HepG2 (cell line): ENCODE data around the gene CDC42EP1. TPM values are rescaled to one million over a fixed set of nuclear protein-coding genes. Genes with fewer than 3 reads are reported as not detected.

ENCODE experiments used
- AGO2 ChIP-seq: fragments of 200-400 bp; formaldehyde crosslinking; optimal IDR thresholded peaks from 2 replicates; pipeline ENCODE3; 2017; ENCODE audit warnings: mild to moderate bottlenecking, low read depth, low read length, moderate library complexity
- GPN1 ChIP-seq: sonication (generic); formaldehyde crosslinking; IDR thresholded peaks from 2 replicates; pipeline ENCODE4 v1.5.1; 2020; ENCODE audit warnings: missing genetic modification reagents, borderline replicate concordance
- HBP1 ChIP-seq: IDR thresholded peaks from 2 replicates; pipeline ENCODE4 v1.6.1; 2016; ENCODE audit warnings: low read depth, control low read depth
- HNRNPH1 ChIP-seq: fragments of 200-400 bp; formaldehyde crosslinking; optimal IDR thresholded peaks from 2 replicates; pipeline ENCODE3; 2017; ENCODE audit warnings: mild to moderate bottlenecking, low read depth, low read length
- MZF1 ChIP-seq: sonication (generic); formaldehyde crosslinking; IDR thresholded peaks from 2 replicates; pipeline ENCODE4 v1.8.1; 2023; ENCODE audit warnings: mild to moderate bottlenecking, missing genetic modification reagents, borderline replicate concordance
- RXRA ChIP-seq: sonication (generic); formaldehyde crosslinking; IDR thresholded peaks from 2 replicates; pipeline ENCODE4 v1.5.1; 2020; ENCODE audit warnings: missing genetic modification reagents
- TEAD2 ChIP-seq: sonication (generic); formaldehyde crosslinking; IDR thresholded peaks from 2 replicates; pipeline ENCODE4 v1.9.0; 2021; ENCODE audit warnings: missing genetic modification reagents
- TRIM24 ChIP-seq: sonication (generic); formaldehyde crosslinking; IDR thresholded peaks from 2 replicates; pipeline ENCODE4 v1.8.0; 2022; ENCODE audit warnings: mild to moderate bottlenecking, missing genetic modification reagents
- ZKSCAN8 ChIP-seq: IDR thresholded peaks from 2 replicates; pipeline ENCODE4 v1.6.1; 2016; ENCODE audit warnings: borderline replicate concordance, missing genetic modification reagents, missing compliant biosample characterization
- ZNF205 ChIP-seq: IDR thresholded peaks from 2 replicates; pipeline ENCODE4 v1.6.1; 2018; ENCODE audit warnings: missing biosample characterization, missing genetic modification reagents
- ZNF414 ChIP-seq: sonication (generic); formaldehyde crosslinking; IDR thresholded peaks from 2 replicates; pipeline ENCODE4 v1.5.0; 2020; ENCODE audit warnings: missing genetic modification reagents
- ZNF564 ChIP-seq: sonication (generic); formaldehyde crosslinking; IDR thresholded peaks from 2 replicates; pipeline ENCODE4 v1.8.1; 2023; ENCODE audit warnings: mild to moderate bottlenecking, missing genetic modification reagents
- ZNF724P ChIP-seq: sonication (generic); formaldehyde crosslinking; IDR thresholded peaks from 2 replicates; pipeline ENCODE4 v1.8.0; 2022; ENCODE audit warnings: missing genetic modification reagents, borderline replicate concordance
- ZNF800 ChIP-seq: sonication (generic); formaldehyde crosslinking; IDR thresholded peaks from 2 replicates; pipeline ENCODE4 v1.4.0; 2020; ENCODE audit warnings: missing genetic modification reagents
- polyA plus RNA-seq, 8 experiments: library from polyadenylated mRNA; depleted of rRNA in 3 of 8; stranded (reverse) in 7 of 8; unstranded in 1 of 8; fragments of >200 nt; fragmentation: Illumina TruSeq in 4 of 8; extraction: Trizol in 4 of 8; gene quantifications; 2 replicates each; pipeline versions ENCODE4 v1.2.1 to v1.2.3, GENCODE V29; 2011 to 2016; ENCODE audit warnings: low read depth in 4 of 8, missing spikeins in 1 of 8, mixed read lengths in 1 of 8; ENCODE audit not compliant: insufficient read depth in 1 of 8
- total RNA-seq, 5 experiments: library from RNA; depleted of rRNA; stranded (reverse); fragments of >200 nt; fragmentation: Illumina TruSeq; extraction: Trizol; gene quantifications; 2 replicates each; pipeline ENCODE4 v1.2.3, GENCODE V29; 2016; ENCODE audit warnings: low read depth in 1 of 5
- TF ChIP-seq, protein P1 (sequence below): sonication (generic); formaldehyde crosslinking; IDR thresholded peaks from 2 replicates; pipeline ENCODE4; 2020; ENCODE audit warnings: missing genetic modification reagents, mild to moderate bottlenecking, borderline replicate concordance
- TF ChIP-seq, protein P2 (sequence below): sonication (generic); formaldehyde crosslinking; IDR thresholded peaks from 2 replicates; pipeline ENCODE4 v1.4.0; 2020; ENCODE audit warnings: mild to moderate bottlenecking, missing genetic modification reagents, borderline replicate concordance
- TF ChIP-seq, protein P3 (sequence below): sonication (generic); formaldehyde crosslinking; IDR thresholded peaks from 2 replicates; pipeline ENCODE4 v1.4.0; 2020; ENCODE audit warnings: missing genetic modification reagents

The CDC42EP1 gene
- total and polyA plus RNA-seq, 2 of the 13 experiments (the other 11 are each of a cell fraction or from before 2014, with no cell fraction given): 17.1 to 29.5 TPM

GRCh38 chr22:37561212-37562048 is 1.1 kb downstream of the CDC42EP1 start (continued):
- TF ChIP-seq, protein P1, sequence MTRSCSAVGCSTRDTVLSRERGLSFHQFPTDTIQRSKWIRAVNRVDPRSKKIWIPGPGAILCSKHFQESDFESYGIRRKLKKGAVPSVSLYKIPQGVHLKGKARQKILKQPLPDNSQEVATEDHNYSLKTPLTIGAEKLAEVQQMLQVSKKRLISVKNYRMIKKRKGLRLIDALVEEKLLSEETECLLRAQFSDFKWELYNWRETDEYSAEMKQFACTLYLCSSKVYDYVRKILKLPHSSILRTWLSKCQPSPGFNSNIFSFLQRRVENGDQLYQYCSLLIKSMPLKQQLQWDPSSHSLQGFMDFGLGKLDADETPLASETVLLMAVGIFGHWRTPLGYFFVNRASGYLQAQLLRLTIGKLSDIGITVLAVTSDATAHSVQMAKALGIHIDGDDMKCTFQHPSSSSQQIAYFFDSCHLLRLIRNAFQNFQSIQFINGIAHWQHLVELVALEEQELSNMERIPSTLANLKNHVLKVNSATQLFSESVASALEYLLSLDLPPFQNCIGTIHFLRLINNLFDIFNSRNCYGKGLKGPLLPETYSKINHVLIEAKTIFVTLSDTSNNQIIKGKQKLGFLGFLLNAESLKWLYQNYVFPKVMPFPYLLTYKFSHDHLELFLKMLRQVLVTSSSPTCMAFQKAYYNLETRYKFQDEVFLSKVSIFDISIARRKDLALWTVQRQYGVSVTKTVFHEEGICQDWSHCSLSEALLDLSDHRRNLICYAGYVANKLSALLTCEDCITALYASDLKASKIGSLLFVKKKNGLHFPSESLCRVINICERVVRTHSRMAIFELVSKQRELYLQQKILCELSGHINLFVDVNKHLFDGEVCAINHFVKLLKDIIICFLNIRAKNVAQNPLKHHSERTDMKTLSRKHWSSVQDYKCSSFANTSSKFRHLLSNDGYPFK (CRISPR knock-in tag): no peak
- TF ChIP-seq RXRA (CRISPR knock-in tag) (peak; percentile 93), TEAD2 (CRISPR knock-in tag) (no peak), HNRNPH1 (no peak), ZNF800 (CRISPR knock-in tag) (0 out of 2 replicates have a peak, but pooled peaks have one; percentile 35), ZNF414 (CRISPR knock-in tag) (no peak; the same call in 1 of the 2 replicates), ZNF724P (no peak), GPN1 (CRISPR knock-in tag) (no peak), ZNF205 (CRISPR knock-in tag) (peak; percentile 51; the same call in 1 of the 2 replicates), ZKSCAN8 (CRISPR knock-in tag) (peak; percentile 75; the same call in 1 of the 2 replicates), TRIM24 (no peak), ZNF564 (CRISPR knock-in tag) (no peak), AGO2 (peak; percentile 93), HBP1 (CRISPR knock-in tag) (peak; percentile 54; the same call in 1 of the 2 replicates), MZF1 (CRISPR knock-in tag) (no peak)
- TF ChIP-seq, protein P2, sequence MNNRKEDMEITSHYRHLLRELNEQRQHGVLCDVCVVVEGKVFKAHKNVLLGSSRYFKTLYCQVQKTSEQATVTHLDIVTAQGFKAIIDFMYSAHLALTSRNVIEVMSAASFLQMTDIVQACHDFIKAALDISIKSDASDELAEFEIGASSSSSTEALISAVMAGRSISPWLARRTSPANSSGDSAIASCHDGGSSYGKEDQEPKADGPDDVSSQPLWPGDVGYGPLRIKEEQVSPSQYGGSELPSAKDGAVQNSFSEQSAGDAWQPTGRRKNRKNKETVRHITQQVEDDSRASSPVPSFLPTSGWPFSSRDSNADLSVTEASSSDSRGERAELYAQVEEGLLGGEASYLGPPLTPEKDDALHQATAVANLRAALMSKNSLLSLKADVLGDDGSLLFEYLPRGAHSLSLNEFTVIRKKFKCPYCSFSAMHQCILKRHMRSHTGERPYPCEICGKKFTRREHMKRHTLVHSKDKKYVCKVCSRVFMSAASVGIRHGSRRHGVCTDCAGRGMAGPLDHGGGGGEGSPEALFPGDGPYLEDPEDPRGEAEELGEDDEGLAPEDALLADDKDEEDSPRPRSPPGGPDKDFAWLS (CRISPR knock-in tag): no peak
- TF ChIP-seq, protein P3, sequence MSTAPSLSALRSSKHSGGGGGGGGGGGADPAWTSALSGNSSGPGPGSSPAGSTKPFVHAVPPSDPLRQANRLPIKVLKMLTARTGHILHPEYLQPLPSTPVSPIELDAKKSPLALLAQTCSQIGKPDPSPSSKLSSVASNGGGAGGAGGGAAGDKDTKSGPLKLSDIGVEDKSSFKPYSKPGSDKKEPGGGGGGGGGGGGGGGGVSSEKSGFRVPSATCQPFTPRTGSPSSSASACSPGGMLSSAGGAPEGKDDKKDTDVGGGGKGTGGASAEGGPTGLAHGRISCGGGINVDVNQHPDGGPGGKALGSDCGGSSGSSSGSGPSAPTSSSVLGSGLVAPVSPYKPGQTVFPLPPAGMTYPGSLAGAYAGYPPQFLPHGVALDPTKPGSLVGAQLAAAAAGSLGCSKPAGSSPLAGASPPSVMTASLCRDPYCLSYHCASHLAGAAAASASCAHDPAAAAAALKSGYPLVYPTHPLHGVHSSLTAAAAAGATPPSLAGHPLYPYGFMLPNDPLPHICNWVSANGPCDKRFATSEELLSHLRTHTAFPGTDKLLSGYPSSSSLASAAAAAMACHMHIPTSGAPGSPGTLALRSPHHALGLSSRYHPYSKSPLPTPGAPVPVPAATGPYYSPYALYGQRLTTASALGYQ: peak; percentile 81; the same call in 1 of the 2 replicates
